Dermis microvascular lymphatic vessel endothelial cell (primary cell): ENCODE data around the gene TBX15. TPM values are rescaled to one million over a fixed set of nuclear protein-coding genes. Genes with fewer than 3 reads are reported as not detected.

Experiments
- DNase-seq, 2 donors: peaks; one replicate each; pipeline versions ENCODE4 v3.0.0 to v3.0.0-alpha.2; 2010; ENCODE audit warnings: low read depth in 2 of 2
- total RNA-seq: library from RNA; depleted of rRNA; stranded (reverse); fragments of >200 nt; gene quantifications from 2 replicates; pipeline ENCODE4 v1.2.1, GENCODE V29; 2014

The TBX15 gene
- total RNA-seq, 1 donor from 2014 or later = 0.51 TPM

DNA sequence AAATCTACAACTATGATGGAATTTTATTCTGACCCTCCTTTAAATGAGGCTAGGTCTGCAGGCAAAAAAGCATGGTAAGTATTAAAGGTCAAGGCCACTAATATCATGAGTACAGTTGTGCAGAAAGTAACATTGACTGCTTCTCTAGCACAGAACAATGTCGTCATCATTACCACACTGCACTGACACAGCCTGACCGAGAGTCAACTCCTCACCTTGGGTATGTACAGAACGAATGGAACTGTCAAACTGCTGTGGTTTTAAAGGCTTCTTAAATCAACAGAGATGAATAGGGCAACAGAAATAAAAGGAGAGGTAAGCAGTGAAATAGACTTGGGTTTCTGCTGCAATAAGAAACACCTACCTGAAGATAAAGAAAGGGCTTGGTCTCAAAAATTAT, 88.8 kb downstream of the TBX15 start:
- no peak for DNase-seq

DNA sequence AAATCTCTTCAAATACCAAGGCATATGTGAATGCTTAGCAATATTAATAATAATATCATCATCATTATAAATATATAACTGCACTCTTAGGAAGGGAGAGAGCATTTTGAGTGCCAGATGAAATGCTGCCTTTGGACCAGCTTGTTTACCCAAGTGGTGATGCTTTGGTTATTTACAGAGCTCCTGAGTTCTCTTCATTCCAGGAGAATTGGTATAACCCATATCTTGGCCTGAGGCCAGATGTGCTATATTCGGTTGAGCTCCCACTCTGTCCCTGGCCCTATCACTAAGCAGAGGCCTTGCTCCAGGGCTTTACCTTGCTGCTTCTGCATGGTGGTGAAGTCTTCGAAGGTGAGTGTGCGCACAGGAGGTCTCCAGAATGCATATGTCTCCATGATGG, 89.4 kb downstream of the TBX15 start:
- no peak for DNase-seq

DNA sequence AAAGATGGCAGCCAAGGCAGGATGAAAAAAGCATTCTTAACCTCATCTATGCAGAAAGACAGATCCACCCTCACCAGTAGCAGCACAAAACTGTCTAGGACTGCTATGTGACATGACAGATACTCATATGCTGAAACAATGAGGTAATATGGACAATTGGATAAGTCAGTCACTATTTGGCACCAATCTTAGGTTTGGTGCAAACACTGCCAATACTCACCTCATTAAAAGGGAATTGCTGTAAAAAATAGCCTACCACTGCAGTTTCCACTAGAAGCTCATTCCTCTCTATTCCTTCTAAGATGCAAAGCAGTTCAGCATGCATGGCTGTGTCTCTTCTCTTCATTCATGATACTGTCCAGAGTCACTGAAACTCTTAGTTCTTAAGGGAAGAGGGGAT, 91.7 kb downstream of the TBX15 start:
- DNase-seq = no peak

DNA sequence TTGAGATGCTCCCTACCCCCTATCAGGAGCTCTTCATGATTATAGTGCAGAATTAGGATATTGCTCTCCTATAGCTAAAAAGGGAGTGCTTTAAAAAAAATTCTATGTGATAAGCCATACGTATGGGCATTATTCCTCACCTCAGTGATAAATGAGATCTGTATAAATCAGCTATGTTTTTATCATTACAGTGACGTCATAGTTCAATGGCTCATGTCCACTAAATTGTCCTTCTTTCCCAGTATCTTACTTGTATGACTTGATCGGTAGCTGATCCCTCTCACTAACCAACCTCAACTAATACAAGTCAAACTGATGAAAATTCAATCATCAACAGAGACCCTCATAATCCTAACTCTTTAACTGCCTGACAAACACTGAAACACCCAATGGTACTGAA, 93.3 kb downstream of the TBX15 start:
- no peak for DNase-seq

DNA sequence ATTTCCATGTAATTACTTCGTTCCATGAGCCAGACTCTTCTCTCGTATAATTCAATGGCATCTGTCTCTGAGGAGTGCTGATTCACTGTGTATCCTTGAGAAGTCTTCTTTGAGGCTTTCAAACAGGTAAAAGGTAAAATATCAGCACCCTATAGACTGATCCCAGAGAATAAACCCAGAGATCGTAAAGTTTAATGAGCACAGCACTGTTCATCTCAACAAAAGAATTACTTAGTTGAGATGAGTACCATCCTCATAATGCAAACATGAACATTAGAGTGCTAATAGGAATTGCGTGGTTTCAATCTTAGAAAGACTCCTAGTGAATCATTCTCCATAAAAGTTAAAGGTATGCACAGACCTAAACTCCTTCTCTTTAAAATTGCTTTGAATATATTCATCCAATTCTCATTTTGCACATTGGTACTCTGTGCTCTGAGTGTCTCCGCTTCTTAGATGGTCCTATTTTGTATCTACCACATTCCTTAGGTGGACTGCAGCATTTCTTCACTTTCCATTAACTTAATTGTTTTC, 97.2 kb downstream of the TBX15 start:
- no peak for DNase-seq

DNA sequence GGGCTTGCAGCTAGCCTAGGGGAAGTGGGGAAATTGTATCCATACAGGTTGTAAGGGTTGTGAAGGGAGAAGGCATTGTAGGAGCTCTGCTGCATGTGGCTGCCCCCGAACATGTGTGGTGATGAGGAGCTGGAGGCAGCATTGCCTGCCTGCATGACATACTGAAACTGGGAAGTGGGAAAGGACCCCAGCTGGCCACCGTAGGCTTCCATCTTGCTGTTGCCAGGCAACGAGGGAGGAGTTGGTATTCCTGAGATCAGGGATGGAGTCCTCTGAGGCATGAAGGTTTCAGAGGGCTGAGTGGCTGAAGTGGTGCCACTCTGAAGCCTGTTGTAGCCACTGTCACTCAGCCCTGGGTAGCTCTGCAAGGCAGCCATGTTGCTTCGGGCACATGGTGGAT, 103.2 kb downstream of the TBX15 start:
- no peak for DNase-seq

DNA sequence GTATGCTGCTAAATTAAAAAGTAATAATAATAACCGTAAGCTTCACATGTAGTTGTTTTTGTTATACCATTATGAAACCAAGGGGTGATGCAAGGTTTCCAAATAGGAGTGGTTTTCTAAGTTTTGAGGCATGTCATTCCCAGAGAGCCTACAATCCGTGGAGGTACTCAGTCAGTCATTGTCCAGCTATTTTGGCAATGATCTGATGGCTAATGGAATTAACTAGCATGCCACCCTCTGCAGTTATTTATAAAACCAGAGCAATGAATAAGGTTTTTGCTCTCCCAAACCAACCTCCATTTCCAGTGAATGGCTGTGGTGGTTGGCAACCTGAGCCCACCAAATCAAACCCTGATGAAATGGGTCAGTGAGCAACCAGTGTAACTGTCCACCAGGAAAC, 106.4 kb downstream of the TBX15 start:
- no peak for DNase-seq

DNA sequence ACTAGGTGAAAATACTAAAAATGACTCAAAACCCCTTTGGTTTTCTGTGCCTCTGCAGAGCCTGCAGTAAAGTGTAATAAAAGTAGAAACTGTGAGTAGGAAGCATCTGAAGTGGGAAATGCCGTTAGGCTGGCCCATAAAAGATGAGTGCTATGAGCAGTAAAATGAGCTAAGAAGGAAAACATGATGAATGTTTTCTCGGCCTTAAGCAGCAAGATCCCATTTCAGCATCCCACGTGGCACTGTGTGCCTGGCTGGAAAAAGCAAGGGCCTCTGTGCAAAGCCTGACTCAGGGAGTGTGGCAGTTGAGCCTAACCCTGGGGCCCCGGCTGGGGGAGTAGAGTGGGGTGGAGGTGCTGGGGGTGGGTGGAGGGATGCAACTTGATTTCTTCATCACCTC, 109.5 kb downstream of the TBX15 start:
- no peak for DNase-seq

DNA sequence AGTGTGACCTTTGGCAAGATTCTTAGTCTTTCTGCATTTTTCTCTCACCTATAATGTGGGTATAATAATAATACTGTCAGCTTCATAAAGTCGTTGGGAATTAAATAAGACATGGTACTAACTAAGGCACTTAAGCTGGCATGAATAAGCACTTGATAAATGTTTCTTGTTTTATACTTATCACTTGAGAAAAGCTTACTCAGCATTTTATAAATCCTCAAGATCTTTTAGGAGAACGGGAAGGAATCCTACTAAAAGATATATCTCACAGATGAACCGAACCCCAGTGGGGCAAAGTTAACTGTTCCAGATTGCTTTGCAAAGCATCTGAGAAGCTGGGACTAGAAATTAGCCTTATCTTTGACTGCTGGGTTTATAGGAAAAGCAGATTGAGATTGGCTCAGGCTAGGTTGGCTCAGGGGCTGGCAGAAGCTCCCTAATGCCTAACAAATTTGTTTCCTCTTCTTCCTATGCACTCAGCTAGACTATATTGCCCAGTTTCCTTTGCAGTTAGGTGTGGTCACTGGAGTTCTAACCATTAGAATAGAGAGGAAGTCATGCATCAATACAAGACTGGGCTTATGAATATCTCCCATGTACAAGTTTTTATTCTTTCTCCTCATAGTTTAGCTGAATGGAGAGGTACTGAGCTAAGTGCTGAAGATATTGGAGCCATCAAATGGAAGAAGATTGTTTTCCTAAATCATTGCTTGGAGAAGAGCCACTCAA, 110.3 kb downstream of the TBX15 start:
- no peak for DNase-seq

DNA sequence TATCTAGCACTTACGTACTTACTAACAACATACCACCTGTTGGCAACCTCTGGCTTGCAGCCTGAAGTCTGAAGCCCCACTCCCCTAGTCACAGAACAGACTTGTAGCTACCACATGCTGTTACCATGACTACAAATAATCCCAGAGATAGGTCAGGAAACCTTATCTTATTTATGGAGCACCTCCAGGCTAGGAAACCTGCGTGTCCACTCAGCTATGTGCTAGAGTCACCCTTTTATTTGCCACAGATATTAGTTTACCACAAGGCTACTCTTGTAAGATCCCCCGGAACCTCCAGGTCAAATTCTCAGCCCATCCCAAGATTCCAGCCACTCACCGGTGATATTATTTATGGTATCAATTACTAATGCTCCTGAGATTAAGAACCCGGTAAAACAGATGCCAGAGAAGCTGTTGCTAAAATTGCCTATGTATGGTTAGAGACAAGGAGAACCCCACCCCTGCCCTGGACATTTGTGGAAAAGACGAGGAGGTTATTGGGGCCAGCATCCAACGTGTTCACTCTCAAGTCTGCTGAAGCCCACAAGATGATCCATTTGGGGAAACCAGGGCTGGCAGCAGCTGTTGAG, 116.5 kb downstream of the TBX15 start:
- DNase-seq = no peak

DNA sequence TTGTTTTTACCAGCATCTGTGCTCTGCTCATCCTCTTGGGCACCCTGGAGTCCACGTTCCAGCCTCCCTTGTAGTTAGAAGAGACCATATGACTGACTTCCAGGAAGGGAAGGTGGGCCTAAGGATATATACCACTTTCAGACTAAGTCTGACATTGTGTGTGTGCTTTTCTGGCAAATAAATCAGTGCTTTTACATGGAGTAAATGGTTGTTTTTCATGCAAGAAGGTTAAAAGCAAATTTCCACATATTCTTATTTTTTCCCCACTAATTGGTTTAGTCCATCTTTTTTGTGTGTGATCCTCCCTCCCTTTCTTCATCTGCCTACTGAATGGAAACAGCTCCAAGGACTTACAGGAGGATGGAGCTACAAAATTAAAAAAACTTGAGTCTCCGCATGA, 119.8 kb downstream of the TBX15 start:
- DNase-seq = no peak

DNA sequence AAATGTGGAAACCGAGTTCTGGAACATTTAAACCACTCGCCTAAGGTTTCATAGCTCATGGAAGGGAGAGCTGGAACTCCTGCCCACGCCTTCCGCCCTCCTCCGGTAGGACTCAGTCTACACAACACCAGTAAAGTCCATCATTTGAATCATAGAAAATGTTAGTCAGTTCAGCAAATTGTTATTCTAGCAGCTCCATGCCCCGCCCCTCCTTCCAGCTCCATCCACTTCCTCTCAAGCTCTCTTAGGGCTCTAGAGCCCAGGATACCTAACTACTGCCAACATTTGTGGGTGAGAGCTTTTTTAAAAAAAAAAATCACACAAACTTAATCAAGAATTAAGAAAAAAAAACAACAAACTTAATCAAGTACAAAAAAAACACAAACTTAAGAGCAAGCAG, 121.8 kb downstream of the TBX15 start:
- DNase-seq = no peak

DNA sequence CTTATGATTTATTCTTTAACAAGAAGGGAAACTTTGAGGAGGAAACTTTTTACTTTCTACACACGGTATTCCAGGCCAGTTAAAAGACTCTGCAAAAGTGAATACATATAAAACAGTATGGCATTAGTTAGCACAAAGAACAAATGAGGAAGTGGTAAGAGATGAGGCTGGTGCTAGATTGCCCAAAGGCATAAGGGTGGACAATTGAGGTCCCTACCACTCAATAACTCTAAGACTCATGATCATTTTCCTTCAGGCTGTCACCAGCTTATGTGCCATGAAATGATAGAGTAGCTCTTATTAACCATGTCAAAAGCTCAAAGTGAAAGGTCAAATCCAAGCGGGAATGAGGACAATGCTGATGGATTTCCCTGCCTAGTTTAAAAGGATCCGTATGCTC, 124.5 kb downstream of the TBX15 start:
- no peak for DNase-seq

DNA sequence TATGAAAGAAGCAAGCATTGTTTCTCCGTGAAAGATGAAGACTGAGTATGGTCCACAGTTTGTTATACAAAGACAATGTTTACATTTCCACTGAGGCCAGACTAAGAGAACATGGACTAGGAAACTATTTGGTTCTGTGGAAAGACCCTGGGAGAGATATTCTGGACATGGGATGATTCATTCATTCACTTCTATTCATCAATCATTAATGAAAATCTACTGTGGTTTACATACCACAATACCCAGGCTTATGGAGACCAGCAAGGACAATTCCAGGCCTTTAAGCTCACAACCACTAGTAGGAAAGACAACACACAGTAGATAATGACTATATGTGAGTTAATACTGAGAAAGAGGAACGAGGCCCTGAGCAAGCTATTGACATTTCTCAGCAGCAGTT, 125.4 kb downstream of the TBX15 start:
- no peak for DNase-seq

DNA sequence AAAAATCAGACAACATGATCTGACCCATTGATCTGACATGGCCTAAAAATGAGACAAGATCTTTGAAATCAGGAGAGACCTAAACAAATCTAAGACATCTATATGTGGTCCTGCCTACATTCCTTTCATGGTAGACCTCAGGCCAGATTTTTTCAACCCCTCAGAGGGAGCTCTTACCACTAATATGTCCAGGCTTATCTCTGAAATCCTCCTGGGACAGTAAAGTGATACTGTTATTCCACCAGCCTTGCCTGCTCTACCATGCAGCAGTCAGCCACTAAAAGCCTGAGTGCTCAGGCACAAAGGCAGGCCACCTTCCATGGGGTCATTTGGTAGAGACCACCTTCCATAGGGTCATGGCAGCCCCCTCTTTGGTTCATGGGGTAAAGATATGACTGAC, 126.9 kb downstream of the TBX15 start:
- DNase-seq = no peak

DNA sequence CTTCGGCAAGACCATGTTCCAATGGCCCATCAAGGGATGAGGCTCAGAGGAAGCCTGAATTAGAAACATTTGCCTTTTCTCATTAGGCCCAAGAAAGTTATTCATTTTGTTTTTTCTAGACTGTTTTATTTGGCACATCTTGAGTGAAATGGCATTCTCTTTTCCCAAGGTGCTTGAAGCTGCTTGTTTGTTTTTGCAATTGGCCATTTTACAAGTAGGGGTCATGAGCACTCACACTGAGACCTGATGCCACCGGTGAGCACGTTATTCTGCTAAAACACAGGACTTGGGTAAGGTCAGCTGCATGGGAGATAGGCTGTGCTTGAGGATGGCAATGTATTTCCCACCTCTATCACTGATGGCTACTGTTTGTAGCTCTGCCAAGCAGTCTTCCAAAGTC, 128.1 kb downstream of the TBX15 start:
- DNase-seq = no peak

DNA sequence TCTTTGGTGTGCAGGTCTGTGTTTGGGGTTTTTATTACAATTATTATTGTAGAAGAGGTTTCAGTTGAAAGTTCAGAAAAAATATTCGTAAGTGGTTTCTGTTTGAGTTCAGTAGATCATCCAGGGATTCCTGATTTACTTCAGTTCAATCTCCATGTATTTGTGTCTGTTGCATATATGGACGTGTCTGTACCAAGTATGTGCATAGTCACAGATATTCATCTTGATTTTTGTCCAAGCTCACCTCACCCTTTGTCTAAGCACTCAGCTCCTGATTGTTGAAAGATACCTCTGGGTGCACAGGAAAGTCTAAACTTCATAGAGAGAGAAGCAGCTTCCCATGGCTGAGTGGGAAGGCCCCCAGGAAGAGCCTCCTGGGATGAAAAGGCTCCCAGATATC, 141.7 kb downstream of the TBX15 start:
- no peak for DNase-seq

DNA sequence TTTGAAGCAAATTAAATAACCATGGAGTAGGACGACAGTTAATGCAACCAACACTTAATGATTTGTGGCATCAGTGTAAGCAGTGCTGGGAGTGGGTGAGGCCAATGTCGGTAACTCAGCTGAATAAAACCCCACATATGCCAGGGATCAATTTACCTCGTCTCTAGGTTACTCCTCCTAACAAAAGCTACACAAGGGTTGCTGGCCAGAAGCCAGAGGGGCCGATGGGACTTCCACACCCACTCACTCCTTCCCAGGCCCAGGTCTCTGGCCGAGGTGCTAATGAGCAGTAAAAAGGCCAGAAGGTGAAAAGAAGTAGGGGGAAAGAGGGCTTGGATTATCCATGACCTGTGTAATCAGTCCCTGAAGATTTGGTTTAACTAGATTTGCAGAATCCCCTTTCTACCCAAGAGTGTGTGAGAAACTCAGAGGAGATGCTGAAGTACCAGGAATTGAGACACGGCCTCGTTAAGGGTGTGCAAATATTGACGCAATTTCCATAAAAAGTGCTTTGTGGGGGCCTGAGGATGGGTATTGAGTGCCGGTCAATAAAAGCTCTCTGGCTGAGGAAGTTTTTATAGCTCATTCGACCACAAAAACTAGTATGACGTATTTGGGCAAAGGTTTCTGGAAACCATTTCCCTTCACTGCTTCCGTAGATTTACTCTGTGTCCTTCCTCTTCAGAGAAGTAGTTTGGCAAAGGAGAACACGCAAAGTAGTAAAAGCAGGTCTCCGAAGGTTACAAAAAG, 145.5 kb downstream of the TBX15 start:
- DNase-seq = no peak

DNA sequence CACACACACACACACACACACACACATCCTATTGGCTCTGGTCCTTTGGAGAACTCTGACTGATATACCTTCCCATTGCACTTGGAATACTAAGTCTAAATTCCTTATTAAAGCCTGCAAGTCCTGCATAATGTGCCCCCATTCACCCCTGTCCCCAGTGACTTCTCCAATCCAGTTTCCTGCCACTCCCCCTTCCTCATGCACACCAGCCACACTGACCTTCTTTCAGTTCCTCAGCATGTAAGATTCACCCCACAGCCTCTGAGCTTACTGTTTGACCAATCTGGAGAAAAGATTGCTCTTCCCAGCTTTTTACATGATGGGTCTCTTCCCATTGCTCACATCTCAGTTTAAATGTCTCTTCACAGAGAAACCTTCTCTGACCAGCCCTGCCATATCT, 146.6 kb downstream of the TBX15 start:
- no peak for DNase-seq
